Endothelial cell of umbilical vein (primary cell): ENCODE data around the gene GBX2. TPM values are rescaled to one million over a fixed set of nuclear protein-coding genes. Genes with fewer than 3 reads are reported as not detected.

Experiments used
- BruUV-seq: library from RNA; stranded (reverse); fragments of 400-500 nt; replicated peaks from 2 replicates; lab custom pipeline; 2021; lab: Mats Ljungman, UMichigan
- CTCF ChIA-PET: fragments of 300-600, 350-600 bp; sonication (Branson Sonifier 250); formaldehyde crosslinking; loops from one replicate; lab custom pipeline; 2021; ENCODE audit warnings: antibody characterized with exemption, inconsistent platforms; lab: Charles Lee
- POLR2A ChIA-PET: fragments of 300-600, 350-600 bp; sonication (Branson Sonifier 250); formaldehyde crosslinking; loops from one replicate; lab custom pipeline; 2021; ENCODE audit warnings: antibody characterized with exemption, inconsistent platforms; lab: Charles Lee
- DNase-seq: peaks from one replicate; pipeline ENCODE4 v3.0.0-alpha.2; 2011; ENCODE audit warnings: low read depth, low spot score
- FAIRE-seq: peaks from 2 replicates; lab custom pipeline; 2011; peaks lifted over from hg19 to GRCh38; lab: Jason Lieb, UNC
- H2AFZ ChIP-seq: 2 replicates; pipeline ENCODE4 v1.6.0; 2012; ENCODE audit warnings: low read depth, low read length, control low read depth, inconsistent platforms
- H3K27ac ChIP-seq: 2 replicates; pipeline ENCODE4 v1.5.1; 2011; ENCODE audit warnings: low read depth, mild to moderate bottlenecking, control low read depth, low read length, moderate library complexity; ENCODE audit not compliant: insufficient read depth
- H3K27me3 ChIP-seq, 2 experiments: 2 replicates each; pipeline versions ENCODE4 v1.6.0 to v1.6.1; 2011; ENCODE audit warnings: low read length in 2 of 2, mixed read lengths in 1 of 2; ENCODE audit not compliant: control insufficient read depth in 2 of 2, insufficient read depth in 2 of 2
- H3K36me3 ChIP-seq, 2 experiments: 2 replicates in 1 of 2; 3 replicates in 1 of 2; pipeline ENCODE4 v1.5.1; 2011; ENCODE audit warnings: low read length in 2 of 2, mild to moderate bottlenecking in 1 of 2, moderate library complexity in 1 of 2; ENCODE audit not compliant: control insufficient read depth in 2 of 2, insufficient read depth in 2 of 2; ENCODE audit errors: extremely low read depth in 1 of 2
- H3K4me1 ChIP-seq: 3 replicates; pipeline ENCODE4 v1.5.1; 2011; ENCODE audit warnings: mild to moderate bottlenecking, low read length; ENCODE audit not compliant: control insufficient read depth, insufficient read depth; ENCODE audit errors: extremely low read depth
- H3K4me2 ChIP-seq: 2 replicates; pipeline ENCODE4 v1.6.1; 2011; ENCODE audit warnings: low read length, control low read depth, mixed read lengths; ENCODE audit not compliant: insufficient read depth
- H3K4me3 ChIP-seq, 3 experiments: fragments of 200-600 bp in 1 of 3; sonication (generic), shearing (Covaris generic) in 1 of 3; replicated peaks in 1 of 3; 2 replicates each; pipeline ENCODE4 v1.5.1; 2011 to 2016; ENCODE audit warnings: control low read depth in 3 of 3, low read length in 3 of 3, mild to moderate bottlenecking in 2 of 3, inconsistent platforms in 1 of 3, low read depth in 1 of 3, moderate library complexity in 1 of 3; ENCODE audit not compliant: insufficient read depth in 1 of 3
- H3K79me2 ChIP-seq: 2 replicates; pipeline ENCODE4 v1.6.0; 2012; ENCODE audit warnings: low read length, inconsistent platforms; ENCODE audit not compliant: control insufficient read depth, insufficient read depth
- H3K9ac ChIP-seq: replicated peaks from 2 replicates; pipeline ENCODE3; 2011; ENCODE audit warnings: low read length, control low read depth; ENCODE audit not compliant: insufficient read depth; ENCODE audit errors: extremely low read depth
- H3K9me1 ChIP-seq: replicated peaks from 3 replicates; pipeline ENCODE4 v1.6.0; 2011; ENCODE audit warnings: mild to moderate bottlenecking, low read length; ENCODE audit not compliant: control insufficient read depth, insufficient read depth; ENCODE audit errors: extremely low read depth
- H3K9me3 ChIP-seq: replicated peaks from 2 replicates; pipeline ENCODE4 v1.5.1; 2012; ENCODE audit warnings: low read length, inconsistent platforms; ENCODE audit not compliant: control insufficient read depth, insufficient read depth
- H4K20me1 ChIP-seq: replicated peaks from 2 replicates; pipeline ENCODE3; 2011; ENCODE audit warnings: mild to moderate bottlenecking, low read length; ENCODE audit not compliant: control insufficient read depth, insufficient read depth; ENCODE audit errors: extremely low read depth
- EZH2 ChIP-seq: IDR thresholded peaks from 2 replicates; pipeline ENCODE4 v1.6.1; 2012; ENCODE audit warnings: borderline replicate concordance, low read depth, mild to moderate bottlenecking, moderate library complexity, low read length, inconsistent platforms; ENCODE audit not compliant: severe bottlenecking
- FOS ChIP-seq: IDR thresholded peaks from 2 replicates; pipeline ENCODE4 v1.6.1; 2011; ENCODE audit warnings: mild to moderate bottlenecking, low read length, moderate library complexity, borderline replicate concordance; ENCODE audit not compliant: insufficient read depth
- GATA2 ChIP-seq: IDR thresholded peaks from 2 replicates; pipeline ENCODE4 v1.7.0; 2011; ENCODE audit warnings: low read depth, mild to moderate bottlenecking, moderate library complexity, mixed read lengths, low read length; ENCODE audit not compliant: insufficient read length, insufficient read depth
- JUN ChIP-seq: IDR thresholded peaks from 2 replicates; pipeline ENCODE4 v1.6.1; 2011; ENCODE audit warnings: borderline replicate concordance, low read depth; ENCODE audit not compliant: insufficient read length, insufficient read depth
- MYC ChIP-seq: IDR thresholded peaks from one replicate; pipeline ENCODE4 v1.6.1; 2011; ENCODE audit warnings: mild to moderate bottlenecking, low read depth, low read length
- POLR2A ChIP-seq: IDR thresholded peaks from 2 replicates; pipeline ENCODE4 v1.6.1; 2012; ENCODE audit warnings: low read depth, mild to moderate bottlenecking, control low read depth, low read length
- POLR2AphosphoS5 ChIP-seq: IDR thresholded peaks from 2 replicates; pipeline ENCODE4 v1.6.1; 2012; ENCODE audit warnings: low read depth, mild to moderate bottlenecking, control low read depth, low read length, moderate library complexity; ENCODE audit not compliant: insufficient read depth
- dilution Hi-C: fragments of 300-500 bp; cut with MboI; formaldehyde crosslinking; loops from one replicate; pipeline ENCODE4 v1.15.0; 2019; ENCODE audit warnings: low sequenced_read_pairs; ENCODE audit not compliant: extremely low pct_ligation_motif_present
- intact Hi-C: fragments of 100-400 bp; cut with micrococcal nuclease; formaldehyde crosslinking; loops from one replicate; pipeline ENCODE4 v1.10.0; 2022
- polyA plus RNA-seq, 4 experiments: library from polyadenylated mRNA; depleted of rRNA in 3 of 4; stranded (reverse) in 3 of 4; unstranded in 1 of 4; fragments of >200 nt; gene quantifications; 2 replicates each; pipeline versions ENCODE4 v1.2.1 to v1.2.3, GENCODE V29; 2011 to 2012; ENCODE audit warnings: missing spikeins in 1 of 4
- total RNA-seq: library from RNA; stranded (reverse); gene quantifications from 2 replicates; pipeline ENCODE4 v1.2.3, GENCODE V29; 2021
- TF ChIP-seq, protein P1 (sequence below), 2 donors: IDR thresholded peaks; 1 replicate in 1 of 2; 2 replicates in 1 of 2; pipeline ENCODE4 v1.5.1; 2011; ENCODE audit warnings: low read length in 2 of 2, mild to moderate bottlenecking in 2 of 2, moderate library complexity in 2 of 2, control low read depth in 1 of 2, inconsistent platforms in 1 of 2, low read depth in 1 of 2; ENCODE audit not compliant: insufficient read depth in 1 of 2; ENCODE audit errors: extremely low read depth in 1 of 2
- TF ChIP-seq, protein P2 (sequence below): IDR thresholded peaks from 2 replicates; pipeline ENCODE4 v1.6.1; 2011; ENCODE audit not compliant: insufficient read depth, insufficient read length

GBX2 gene
- total and polyA plus RNA-seq, 2 donors (not counting 3 experiments of a cell fraction or from before 2014, with no cell fraction given): 3.0 to 3.6 TPM

DNA sequence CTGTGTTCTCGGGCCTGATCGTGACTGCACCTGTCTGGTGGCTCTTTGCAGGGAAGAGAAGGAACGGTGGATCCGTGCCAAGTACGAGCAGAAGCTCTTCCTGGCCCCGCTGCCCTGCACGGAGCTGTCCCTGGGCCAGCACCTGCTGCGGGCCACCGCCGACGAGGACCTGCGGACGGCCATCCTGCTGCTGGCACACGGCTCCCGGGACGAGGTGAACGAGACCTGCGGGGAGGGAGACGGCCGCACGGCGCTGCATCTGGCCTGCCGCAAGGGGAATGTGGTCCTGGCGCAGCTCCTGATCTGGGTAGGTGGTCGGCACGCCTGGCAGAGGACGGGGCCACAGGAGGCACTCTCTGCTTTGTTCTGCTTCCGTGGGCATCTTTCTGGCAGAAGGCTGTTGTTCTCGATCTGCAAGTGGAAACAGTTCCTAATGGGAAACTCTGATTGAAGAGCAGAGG lies 48.0 kb downstream of the GBX2 start:
- H3K9me1 ChIP-seq: no peaks in the 10 kb centered on the region
- H3K4me1 ChIP-seq: no peaks in the 10 kb centered on the region
- ChIA-PET POLR2A (no interaction called here), CTCF (no interaction called here)
- H3K9me3 ChIP-seq: no peaks in the 10 kb centered on the region
- no peak overlapping the region for H3K4me3 ChIP-seq
- BruUV-seq: no TSS peak
- no peak overlapping the region for H3K9ac ChIP-seq
- H2AFZ ChIP-seq: no peak overlapping the region
- no peak for FAIRE-seq
- no peaks in the 10 kb centered on the region for H3K27me3 ChIP-seq
- DNase-seq: no peak
- no peak overlapping the region for H3K4me2 ChIP-seq
- TF ChIP-seq EZH2 (no peak), GATA2 (no peak), POLR2AphosphoS5 (no peak), JUN (no peak), FOS (no peak), POLR2A (no peak), MYC (no peak)
- TF ChIP-seq, protein P1, sequence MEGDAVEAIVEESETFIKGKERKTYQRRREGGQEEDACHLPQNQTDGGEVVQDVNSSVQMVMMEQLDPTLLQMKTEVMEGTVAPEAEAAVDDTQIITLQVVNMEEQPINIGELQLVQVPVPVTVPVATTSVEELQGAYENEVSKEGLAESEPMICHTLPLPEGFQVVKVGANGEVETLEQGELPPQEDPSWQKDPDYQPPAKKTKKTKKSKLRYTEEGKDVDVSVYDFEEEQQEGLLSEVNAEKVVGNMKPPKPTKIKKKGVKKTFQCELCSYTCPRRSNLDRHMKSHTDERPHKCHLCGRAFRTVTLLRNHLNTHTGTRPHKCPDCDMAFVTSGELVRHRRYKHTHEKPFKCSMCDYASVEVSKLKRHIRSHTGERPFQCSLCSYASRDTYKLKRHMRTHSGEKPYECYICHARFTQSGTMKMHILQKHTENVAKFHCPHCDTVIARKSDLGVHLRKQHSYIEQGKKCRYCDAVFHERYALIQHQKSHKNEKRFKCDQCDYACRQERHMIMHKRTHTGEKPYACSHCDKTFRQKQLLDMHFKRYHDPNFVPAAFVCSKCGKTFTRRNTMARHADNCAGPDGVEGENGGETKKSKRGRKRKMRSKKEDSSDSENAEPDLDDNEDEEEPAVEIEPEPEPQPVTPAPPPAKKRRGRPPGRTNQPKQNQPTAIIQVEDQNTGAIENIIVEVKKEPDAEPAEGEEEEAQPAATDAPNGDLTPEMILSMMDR (IDR thresholded peaks at IDR 0.05; ENCODE audit: extremely low read depth in 1 of 2, insufficient read depth in 1 of 2, low read depth in 1 of 2, low read length in 2 of 2): no peak
- TF ChIP-seq, protein P2, sequence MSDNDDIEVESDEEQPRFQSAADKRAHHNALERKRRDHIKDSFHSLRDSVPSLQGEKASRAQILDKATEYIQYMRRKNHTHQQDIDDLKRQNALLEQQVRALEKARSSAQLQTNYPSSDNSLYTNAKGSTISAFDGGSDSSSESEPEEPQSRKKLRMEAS: no peak
- no peaks in the 10 kb centered on the region for H3K36me3 ChIP-seq
- H3K79me2 ChIP-seq: no peaks in the 10 kb centered on the region
- H3K27ac ChIP-seq: no peak overlapping the region
- dilution Hi-C loops (no loop called here), intact Hi-C loops (no loop called here)
- H4K20me1 ChIP-seq: no peaks in the 10 kb centered on the region
